Neural cell (in vitro differentiated cells): Measurements from ENCODE around the gene CFI. TPM values are rescaled to one million over a fixed set of nuclear protein-coding genes. Genes with fewer than 3 reads are reported as not detected.

Experiments
- H2AFZ ChIP-seq: fragments of 200-600, 300-800 bp; sonication (generic), shearing (Covaris generic); 2 replicates; pipeline ENCODE4 v1.6.0; 2014; ENCODE audit warnings: low read depth, mild to moderate bottlenecking, antibody characterized with exemption, low read length, moderate library complexity
- H3F3A ChIP-seq: fragments of 200-600 bp; shearing (Covaris generic); 2 replicates; pipeline ENCODE4 v1.6.1; 2016; ENCODE audit warnings: mild to moderate bottlenecking, moderate library complexity, mixed read lengths, antibody characterized with exemption, low read length; ENCODE audit not compliant: insufficient read depth, poor library complexity, severe bottlenecking
- H3K27ac ChIP-seq: fragments of 200-600, 300-800 bp; sonication (generic), shearing (Covaris generic); 2 replicates; pipeline ENCODE4 v1.5.1; 2014; ENCODE audit warnings: mild to moderate bottlenecking, low read length, moderate library complexity
- H3K27me3 ChIP-seq: fragments of 300-800, 200-600 bp; sonication (generic), shearing (Covaris generic); 2 replicates; pipeline ENCODE4 v1.6.0; 2014; ENCODE audit warnings: mild to moderate bottlenecking, low read depth, low read length, moderate library complexity; ENCODE audit not compliant: insufficient read depth
- H3K36me3 ChIP-seq: fragments of 300-800, 200-600 bp; sonication (generic), shearing (Covaris generic); 2 replicates; pipeline ENCODE4 v1.5.1; 2014; ENCODE audit warnings: mild to moderate bottlenecking, antibody characterized with exemption, low read length, moderate library complexity; ENCODE audit not compliant: insufficient read depth
- H3K4me2 ChIP-seq: fragments of 300-800, 200-600 bp; sonication (generic), shearing (Covaris generic); 2 replicates; pipeline ENCODE4 v1.6.0; 2014; ENCODE audit warnings: mild to moderate bottlenecking, low read length
- H3K4me3 ChIP-seq: fragments of 300-800, 200-600 bp; sonication (generic), shearing (Covaris generic); 2 replicates; pipeline ENCODE4 v1.5.1; 2014; ENCODE audit warnings: mild to moderate bottlenecking, low read length, moderate library complexity
- H3K79me2 ChIP-seq: fragments of 200-600 bp; shearing (Covaris generic); replicated peaks from 2 replicates; pipeline ENCODE4 v1.6.0; 2014; ENCODE audit warnings: mild to moderate bottlenecking, low read length, moderate library complexity; ENCODE audit not compliant: insufficient read depth
- H3K9ac ChIP-seq: fragments of 300-800, 200-600 bp; sonication (generic), shearing (Covaris generic); 2 replicates; pipeline ENCODE4 v1.6.1; 2016; ENCODE audit warnings: mild to moderate bottlenecking, low read length, mixed read lengths
- H3K9me2 ChIP-seq: fragments of 200-600 bp; shearing (Covaris generic); 2 replicates; pipeline ENCODE4 v1.6.1; 2016; ENCODE audit warnings: mild to moderate bottlenecking, low read length, mixed read lengths; ENCODE audit not compliant: insufficient read depth
- H3K9me3 ChIP-seq: fragments of 200-600, 300-800 bp; sonication (generic), shearing (Covaris generic); 2 replicates; pipeline ENCODE4 v1.6.1; 2016; ENCODE audit warnings: mild to moderate bottlenecking, mixed run types, low read length, moderate library complexity, mixed read lengths
- H4K20me1 ChIP-seq: fragments of 200-600 bp; shearing (Covaris generic); 2 replicates; pipeline ENCODE4 v1.6.1; 2016; ENCODE audit warnings: mild to moderate bottlenecking, mixed run types; ENCODE audit not compliant: insufficient read depth
- EP300 ChIP-seq: fragments of 450-650 bp; conservative IDR thresholded peaks from 2 replicates; pipeline ENCODE4 v1.6.1; 2014; ENCODE audit warnings: antibody characterized with exemption, mild to moderate bottlenecking, moderate library complexity; ENCODE audit not compliant: poor library complexity, severe bottlenecking
- EZH2 ChIP-seq: fragments of 200-600, 300-800 bp; shearing (Covaris generic), sonication (generic); IDR thresholded peaks from 2 replicates; pipeline ENCODE4 v1.6.1; 2014; ENCODE audit warnings: antibody characterized with exemption, low read length, borderline replicate concordance, mild to moderate bottlenecking; ENCODE audit not compliant: insufficient read depth, poor library complexity, severe bottlenecking
- MXI1 ChIP-seq: fragments of 450-650 bp; conservative IDR thresholded peaks from 2 replicates; pipeline ENCODE4 v1.6.1; 2014; ENCODE audit warnings: antibody characterized with exemption, mild to moderate bottlenecking; ENCODE audit not compliant: poor library complexity, severe bottlenecking
- POLR2AphosphoS5 ChIP-seq: IDR thresholded peaks from 2 replicates; pipeline ENCODE4 v1.6.1; 2012
- RAD21 ChIP-seq: fragments of 450-650 bp; conservative IDR thresholded peaks from 2 replicates; pipeline ENCODE4 v1.6.1; 2014; ENCODE audit warnings: antibody characterized with exemption, mild to moderate bottlenecking, moderate library complexity
- SMC3 ChIP-seq: fragments of 450-650 bp; conservative IDR thresholded peaks from 2 replicates; pipeline ENCODE4 v1.6.1; 2014; ENCODE audit warnings: antibody characterized with exemption, mild to moderate bottlenecking, moderate library complexity; ENCODE audit not compliant: poor library complexity
- TAF1 ChIP-seq: IDR thresholded peaks from 2 replicates; pipeline ENCODE4 v1.6.1; 2012; ENCODE audit warnings: low read depth
- polyA plus RNA-seq: library from polyadenylated mRNA; depleted of rRNA; stranded (reverse); fragments of >200 nt; gene quantifications from 2 replicates; pipeline ENCODE4 v1.2.3, GENCODE V29; 2014
- TF ChIP-seq, protein P1 (sequence below): IDR thresholded peaks from 2 replicates; pipeline ENCODE4 v1.6.1; 2012; ENCODE audit warnings: borderline replicate concordance
- TF ChIP-seq, protein P2 (sequence below): fragments of 450-650 bp; IDR thresholded peaks from 2 replicates; pipeline ENCODE4 v1.5.1; 2014; ENCODE audit warnings: antibody characterized with exemption, mild to moderate bottlenecking, moderate library complexity; ENCODE audit not compliant: poor library complexity, severe bottlenecking

CFI gene
- polyA plus RNA-seq, 1 donor from 2014 or later = not detected

DNA sequence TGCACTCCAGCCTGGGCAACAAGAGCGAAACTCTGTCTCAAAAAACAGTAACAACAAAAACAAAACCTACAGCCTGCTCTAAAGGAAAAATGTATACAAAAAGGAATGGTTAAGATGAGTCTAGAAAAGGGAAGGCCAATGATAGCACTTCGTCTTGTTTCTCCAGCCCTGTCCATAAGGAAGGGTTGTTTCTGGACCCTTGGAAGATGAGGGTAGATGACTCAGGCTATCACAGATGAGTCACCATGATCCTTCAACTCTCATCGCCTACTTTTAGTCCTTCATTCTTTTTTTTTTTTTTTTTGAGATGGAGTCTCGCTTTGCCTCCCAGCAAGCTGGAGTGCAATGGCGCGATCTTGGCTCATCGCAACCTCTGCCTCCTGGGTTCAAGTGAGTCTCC, 80.8 kb downstream of the CFI start:
- no peaks in the 10 kb centered on the region for H3K9me2 ChIP-seq
- H2AFZ ChIP-seq = no peak overlapping the region
- no peak overlapping the region for H3K27ac ChIP-seq
- H3K9me3 ChIP-seq = no peaks in the 10 kb centered on the region
- H3K9ac ChIP-seq = no peak overlapping the region
- H3K27me3 ChIP-seq = no peaks in the 10 kb centered on the region
- no peak for TF ChIP-seq RAD21
- TF ChIP-seq, protein P1, sequence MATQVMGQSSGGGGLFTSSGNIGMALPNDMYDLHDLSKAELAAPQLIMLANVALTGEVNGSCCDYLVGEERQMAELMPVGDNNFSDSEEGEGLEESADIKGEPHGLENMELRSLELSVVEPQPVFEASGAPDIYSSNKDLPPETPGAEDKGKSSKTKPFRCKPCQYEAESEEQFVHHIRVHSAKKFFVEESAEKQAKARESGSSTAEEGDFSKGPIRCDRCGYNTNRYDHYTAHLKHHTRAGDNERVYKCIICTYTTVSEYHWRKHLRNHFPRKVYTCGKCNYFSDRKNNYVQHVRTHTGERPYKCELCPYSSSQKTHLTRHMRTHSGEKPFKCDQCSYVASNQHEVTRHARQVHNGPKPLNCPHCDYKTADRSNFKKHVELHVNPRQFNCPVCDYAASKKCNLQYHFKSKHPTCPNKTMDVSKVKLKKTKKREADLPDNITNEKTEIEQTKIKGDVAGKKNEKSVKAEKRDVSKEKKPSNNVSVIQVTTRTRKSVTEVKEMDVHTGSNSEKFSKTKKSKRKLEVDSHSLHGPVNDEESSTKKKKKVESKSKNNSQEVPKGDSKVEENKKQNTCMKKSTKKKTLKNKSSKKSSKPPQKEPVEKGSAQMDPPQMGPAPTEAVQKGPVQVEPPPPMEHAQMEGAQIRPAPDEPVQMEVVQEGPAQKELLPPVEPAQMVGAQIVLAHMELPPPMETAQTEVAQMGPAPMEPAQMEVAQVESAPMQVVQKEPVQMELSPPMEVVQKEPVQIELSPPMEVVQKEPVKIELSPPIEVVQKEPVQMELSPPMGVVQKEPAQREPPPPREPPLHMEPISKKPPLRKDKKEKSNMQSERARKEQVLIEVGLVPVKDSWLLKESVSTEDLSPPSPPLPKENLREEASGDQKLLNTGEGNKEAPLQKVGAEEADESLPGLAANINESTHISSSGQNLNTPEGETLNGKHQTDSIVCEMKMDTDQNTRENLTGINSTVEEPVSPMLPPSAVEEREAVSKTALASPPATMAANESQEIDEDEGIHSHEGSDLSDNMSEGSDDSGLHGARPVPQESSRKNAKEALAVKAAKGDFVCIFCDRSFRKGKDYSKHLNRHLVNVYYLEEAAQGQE = no peak
- TF ChIP-seq TAF1 = no peak
- no peak for TF ChIP-seq EP300
- no peak for TF ChIP-seq POLR2AphosphoS5
- TF ChIP-seq MXI1 = no peak
- TF ChIP-seq SMC3 = no peak
- TF ChIP-seq, protein P2, sequence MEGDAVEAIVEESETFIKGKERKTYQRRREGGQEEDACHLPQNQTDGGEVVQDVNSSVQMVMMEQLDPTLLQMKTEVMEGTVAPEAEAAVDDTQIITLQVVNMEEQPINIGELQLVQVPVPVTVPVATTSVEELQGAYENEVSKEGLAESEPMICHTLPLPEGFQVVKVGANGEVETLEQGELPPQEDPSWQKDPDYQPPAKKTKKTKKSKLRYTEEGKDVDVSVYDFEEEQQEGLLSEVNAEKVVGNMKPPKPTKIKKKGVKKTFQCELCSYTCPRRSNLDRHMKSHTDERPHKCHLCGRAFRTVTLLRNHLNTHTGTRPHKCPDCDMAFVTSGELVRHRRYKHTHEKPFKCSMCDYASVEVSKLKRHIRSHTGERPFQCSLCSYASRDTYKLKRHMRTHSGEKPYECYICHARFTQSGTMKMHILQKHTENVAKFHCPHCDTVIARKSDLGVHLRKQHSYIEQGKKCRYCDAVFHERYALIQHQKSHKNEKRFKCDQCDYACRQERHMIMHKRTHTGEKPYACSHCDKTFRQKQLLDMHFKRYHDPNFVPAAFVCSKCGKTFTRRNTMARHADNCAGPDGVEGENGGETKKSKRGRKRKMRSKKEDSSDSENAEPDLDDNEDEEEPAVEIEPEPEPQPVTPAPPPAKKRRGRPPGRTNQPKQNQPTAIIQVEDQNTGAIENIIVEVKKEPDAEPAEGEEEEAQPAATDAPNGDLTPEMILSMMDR = no peak
- TF ChIP-seq EZH2 = no peak
- H3K4me3 ChIP-seq = no peak overlapping the region
- H3K79me2 ChIP-seq = no peaks in the 10 kb centered on the region
- H4K20me1 ChIP-seq = no peaks in the 10 kb centered on the region
- no peak overlapping the region for H3K4me2 ChIP-seq
- no peaks in the 10 kb centered on the region for H3K36me3 ChIP-seq
- no peaks in the 10 kb centered on the region for H3F3A ChIP-seq

DNA sequence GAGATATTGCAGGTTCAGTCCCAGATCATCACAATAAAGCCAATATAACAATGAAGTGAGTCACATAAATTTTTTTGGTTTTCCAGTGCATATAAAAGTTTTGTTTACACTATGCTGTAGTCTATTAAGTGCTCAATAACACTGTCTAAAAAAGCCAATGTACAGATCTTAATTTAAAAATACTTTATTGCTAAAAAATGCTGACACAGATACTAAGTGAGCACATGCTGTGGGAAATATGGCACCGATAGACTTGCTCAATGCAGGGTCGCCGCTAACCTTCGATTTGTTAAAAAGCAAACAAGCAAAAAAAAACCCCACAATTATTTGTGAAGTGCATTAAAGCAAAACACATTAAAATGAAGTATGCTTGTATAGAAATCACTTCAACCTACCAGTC, 82.2 kb downstream of the CFI start:
- TF ChIP-seq RAD21 = no peak
- TF ChIP-seq EP300 = no peak
- TF ChIP-seq TAF1 = no peak
- TF ChIP-seq, protein P1 = no peak
- TF ChIP-seq MXI1 = no peak
- TF ChIP-seq, protein P2 = no peak
- no peak for TF ChIP-seq SMC3
- TF ChIP-seq EZH2 = no peak
- no peak for TF ChIP-seq POLR2AphosphoS5
- Histone ChIP-seq H3K9me3 (no peaks in the 10 kb centered on the region), H3K27ac (no peak overlapping the region), H3K9me2 (no peaks in the 10 kb centered on the region), H3K27me3 (no peaks in the 10 kb centered on the region), H3K79me2 (no peaks in the 10 kb centered on the region), H3K4me2 (no peak overlapping the region), H3F3A (no peaks in the 10 kb centered on the region), H3K9ac (no peak overlapping the region), H3K36me3 (no peaks in the 10 kb centered on the region), H2AFZ (no peak overlapping the region), H3K4me3 (no peak overlapping the region), H4K20me1 (no peaks in the 10 kb centered on the region)
